Cortex of kidney (tissue), 1 donor: ENCODE data around the gene TSC1.

Experiments
- DNase-seq: peaks from one replicate; lab custom pipeline; 2025; lab: John Stamatoyannopoulos, UW

The TSC1 gene

DNA sequence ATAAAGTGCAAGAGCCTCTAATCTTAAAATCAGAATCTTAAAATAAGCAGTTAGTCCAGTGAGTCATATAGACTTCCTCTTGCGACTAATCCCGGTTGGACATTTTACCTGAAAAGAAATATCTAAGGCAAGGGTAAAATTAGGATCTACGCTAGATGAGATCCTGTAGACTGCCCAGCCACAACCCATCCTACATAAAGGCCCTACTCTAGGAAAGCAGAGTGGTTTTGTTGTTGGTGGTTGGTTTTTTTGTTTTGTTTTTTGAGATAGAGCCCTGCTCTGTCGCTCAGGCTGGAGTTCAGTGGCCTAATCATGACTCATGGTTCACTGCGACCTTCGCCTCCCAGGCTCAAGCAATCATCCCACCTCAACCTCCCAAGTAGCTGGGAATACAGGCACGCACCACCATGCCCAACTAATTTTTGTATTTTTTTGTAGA is 6.9 kb downstream of the TSC1 start:
- no peak for DNase-seq

DNA sequence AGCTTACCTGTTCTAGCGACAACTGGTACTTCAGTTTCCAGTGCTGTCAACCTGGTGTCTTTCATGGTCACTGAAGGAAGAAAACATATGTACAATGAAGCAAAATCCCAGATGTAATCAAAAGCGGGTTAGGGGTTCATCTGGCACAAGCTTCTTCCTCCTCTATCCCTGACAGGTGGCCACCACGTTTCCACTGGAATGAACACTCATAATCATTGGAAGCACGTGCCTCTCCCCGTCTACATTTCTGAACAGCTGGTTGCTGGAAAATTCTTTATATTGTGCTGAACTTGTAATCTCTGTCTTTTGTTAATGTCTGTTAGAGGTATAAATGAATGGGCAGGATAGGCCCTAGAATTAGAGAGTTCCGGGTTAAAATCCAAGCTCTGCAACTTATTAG is 9.4 kb downstream of the TSC1 start:
- no peak for DNase-seq

DNA sequence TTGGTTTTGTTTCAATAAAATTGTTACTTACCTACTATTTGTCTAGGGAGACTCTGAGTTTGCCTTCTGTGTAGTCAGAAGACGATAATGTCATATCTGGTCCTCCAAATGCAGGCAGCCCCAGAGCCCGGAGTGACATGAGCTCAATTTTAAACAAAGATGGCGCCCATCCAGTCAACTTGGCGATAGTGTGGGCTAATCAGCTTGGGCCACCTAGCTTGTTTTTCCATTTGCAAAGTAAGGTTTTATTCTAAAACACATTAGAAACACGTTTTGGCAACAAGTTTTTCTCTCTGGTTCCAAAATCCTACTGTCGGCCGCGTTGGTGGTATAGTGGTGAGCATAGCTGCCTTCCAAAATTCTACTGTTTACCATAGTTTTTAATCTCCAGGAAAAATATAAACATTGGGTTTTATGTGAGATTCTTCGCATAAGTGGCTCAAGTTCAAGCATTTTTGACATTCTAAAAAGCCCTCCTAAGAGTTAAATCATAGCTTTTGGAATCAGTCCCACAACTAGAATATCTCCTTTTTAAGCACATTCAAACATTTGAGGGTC is 13.2 kb downstream of the TSC1 start:
- no peak for DNase-seq

DNA sequence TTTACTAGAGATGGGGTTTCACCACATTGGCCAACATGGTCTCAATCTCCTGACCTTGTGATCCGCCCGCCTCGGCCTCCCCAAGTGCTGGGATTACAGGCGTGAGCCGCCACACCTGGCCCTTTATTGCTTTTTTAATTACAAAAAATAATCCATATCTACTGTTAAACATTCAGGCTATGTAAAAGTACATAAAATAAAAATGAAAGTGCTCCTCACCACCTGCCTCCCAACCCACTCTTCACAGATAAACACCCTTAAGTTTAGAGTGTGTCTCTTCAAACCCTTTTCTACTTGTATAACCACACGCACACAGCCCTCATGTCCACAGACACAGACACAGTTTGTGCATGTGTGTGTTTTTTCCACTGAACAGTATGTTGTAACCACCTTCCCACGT is 16.7 kb downstream of the TSC1 start:
- no peak for DNase-seq

DNA sequence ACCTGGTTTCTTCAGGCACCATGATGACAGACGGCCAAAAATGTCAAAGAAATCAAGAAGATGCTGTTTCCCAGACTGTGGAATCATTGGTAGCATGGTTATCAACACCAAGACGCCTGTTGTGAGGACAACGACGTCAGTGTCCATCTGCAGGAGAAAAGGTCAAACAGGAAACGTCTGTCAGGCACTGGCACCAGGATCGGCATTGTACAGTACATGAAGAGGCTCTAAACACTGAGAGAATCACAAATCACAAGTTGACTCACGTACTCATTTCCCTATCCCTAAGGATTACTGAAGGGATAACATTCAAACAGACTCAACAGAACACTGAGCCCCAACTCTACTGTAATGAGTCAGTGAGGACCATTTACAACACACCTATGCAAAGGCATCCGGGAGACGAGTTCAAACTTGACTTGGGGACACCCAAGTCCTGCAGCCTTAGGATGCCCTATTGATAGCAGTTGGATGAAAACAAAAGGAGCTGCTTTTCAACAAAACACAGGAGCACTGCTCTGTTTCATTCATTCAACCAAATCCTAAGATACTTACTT is 21.0 kb downstream of the TSC1 start:
- no peak for DNase-seq

DNA sequence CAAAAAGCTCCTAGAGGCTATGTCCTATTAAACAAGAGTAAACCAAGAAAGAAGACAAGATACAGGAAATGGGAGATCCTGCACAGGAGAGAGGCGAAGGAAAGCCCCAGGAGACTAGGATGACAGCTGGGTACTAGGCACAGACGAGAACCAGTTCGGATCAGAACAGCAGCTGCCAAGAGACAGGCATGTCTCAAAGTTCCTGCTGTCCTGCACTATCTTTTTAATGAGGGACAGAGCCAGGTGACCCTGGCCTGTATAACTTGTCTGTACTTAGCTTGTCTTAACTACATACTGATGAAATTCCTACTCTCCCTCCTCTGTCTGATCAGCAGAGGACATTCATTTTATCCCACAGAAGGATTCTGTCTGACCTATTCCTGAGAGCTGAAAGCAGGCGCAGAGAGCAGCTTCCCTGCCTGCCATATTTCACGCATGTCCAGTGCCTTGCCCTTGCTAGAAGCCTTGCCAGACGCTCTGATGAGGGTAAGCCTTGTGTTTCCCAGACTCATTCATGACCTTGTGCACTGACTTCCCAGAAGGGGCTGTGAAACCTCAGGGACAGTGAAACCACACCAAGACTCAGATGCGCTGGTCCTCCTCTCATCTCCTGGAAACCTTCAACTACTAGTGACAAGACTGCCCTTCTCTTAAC is 24.7 kb downstream of the TSC1 start:
- no peak for DNase-seq

DNA sequence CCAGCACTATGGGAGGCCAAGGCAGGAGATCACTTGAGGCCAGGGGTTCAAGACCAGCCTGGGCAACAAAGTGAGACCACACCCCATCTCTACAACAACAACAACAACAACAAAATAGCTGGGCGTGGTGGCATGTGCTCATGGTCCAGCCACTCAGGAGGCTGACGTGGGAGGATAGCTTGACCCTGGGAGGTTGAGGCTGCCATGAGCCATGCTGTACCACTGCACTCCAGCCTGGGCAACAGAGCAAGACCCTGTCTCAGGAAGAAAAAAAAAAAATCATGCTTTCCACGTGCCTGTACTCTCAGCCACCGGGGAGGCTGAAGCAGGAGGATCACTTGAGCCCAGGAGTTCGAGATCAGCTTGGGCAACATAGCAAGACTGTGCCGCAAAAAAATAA is 29.5 kb downstream of the TSC1 start:
- DNase-seq: no peak

DNA sequence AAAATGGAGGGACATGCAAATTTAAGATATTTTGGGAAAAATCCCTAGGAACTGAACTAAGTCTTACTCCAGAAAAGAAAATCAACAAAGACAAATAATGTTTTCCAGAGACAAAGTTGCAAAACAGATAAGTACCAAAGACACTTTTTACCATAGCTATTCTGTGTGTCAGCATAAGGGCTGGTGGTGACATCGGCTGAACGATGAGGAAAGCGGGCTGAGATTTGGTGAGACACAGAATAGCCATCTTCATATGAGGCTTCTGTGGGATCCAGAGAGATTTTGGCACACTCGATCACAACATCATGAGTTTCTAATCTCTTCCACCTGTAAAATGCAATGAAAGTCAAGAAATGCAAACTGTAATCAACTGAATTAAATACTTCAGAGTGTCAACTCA is 32.3 kb downstream of the TSC1 start:
- DNase-seq: no peak

DNA sequence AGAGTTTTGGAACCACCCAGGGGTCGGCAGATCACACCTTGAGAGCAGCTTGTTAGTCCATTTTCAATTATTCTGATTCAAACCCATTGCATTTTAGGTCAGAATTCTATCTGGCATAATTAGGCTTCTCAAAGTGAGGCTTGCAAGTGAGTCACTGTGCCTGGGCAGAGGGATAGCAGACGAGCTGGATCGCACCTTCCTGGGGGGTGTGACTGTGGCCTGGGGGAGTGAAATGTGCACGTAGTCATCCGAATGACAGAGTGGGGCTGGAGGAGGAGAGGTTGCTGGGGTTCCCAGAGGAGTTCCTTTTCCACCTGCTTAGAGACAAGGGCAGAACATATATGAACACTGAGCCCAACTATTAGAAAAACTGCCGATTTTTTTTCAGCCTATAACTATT is 34.0 kb downstream of the TSC1 start:
- DNase-seq: no peak

DNA sequence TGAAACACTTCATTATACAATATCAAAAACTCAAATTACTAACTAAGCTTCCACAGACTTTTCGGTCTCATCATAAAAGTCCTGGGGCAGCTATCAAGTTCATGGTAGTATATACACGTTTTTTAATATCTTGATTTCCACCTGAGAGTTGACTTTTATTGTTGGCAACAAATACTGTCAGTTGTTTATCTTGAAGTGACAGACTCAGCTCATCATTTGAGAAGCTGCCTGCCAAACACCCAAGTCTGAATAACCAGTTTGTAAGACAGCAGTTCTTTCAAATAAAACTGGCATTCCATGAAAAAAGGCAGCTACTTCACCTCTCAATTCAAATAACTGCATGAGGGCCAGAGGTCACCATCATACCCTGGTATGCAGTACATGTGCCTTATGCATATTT is 35.1 kb downstream of the TSC1 start:
- DNase-seq: no peak

DNA sequence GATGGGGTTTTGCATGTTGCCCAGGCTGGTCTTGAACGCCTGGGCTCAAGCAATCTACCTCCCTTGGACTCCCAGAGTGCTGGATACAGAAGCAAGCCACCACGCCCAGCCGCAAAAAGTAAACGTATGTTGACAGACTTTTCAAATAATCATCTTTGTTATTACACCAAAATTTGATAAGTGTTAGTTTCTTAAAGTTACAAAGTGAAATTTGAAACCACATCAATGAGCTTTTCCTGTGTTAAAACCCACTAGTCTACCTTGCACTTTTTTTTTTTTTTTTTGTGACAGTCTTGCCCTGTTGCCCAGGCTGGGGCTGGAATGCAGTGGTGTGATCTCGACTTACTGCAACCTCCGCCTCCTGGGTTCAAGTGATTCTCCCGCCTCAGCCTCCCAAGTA is 35.8 kb downstream of the TSC1 start:
- no peak for DNase-seq

DNA sequence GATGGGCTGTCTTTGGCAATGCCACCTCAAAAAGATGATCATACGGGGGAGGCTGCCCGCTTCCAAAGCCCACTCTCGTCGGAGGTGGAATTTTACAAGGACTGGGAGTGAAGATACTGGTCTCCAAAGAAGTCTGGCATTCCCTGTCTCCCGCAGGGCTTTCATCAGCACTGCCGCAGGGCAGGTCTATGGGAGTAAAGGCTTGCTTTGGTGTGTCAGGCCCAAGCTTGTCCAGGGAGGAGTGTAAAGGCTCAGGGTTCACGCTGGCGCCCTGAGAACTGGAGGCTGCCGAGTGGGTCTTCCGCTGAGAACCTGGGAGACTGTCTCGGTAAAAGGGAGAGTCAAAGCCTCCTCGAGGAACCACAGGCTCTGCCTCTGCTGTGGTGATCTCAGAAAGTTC is 38.7 kb downstream of the TSC1 start:
- no peak for DNase-seq

DNA sequence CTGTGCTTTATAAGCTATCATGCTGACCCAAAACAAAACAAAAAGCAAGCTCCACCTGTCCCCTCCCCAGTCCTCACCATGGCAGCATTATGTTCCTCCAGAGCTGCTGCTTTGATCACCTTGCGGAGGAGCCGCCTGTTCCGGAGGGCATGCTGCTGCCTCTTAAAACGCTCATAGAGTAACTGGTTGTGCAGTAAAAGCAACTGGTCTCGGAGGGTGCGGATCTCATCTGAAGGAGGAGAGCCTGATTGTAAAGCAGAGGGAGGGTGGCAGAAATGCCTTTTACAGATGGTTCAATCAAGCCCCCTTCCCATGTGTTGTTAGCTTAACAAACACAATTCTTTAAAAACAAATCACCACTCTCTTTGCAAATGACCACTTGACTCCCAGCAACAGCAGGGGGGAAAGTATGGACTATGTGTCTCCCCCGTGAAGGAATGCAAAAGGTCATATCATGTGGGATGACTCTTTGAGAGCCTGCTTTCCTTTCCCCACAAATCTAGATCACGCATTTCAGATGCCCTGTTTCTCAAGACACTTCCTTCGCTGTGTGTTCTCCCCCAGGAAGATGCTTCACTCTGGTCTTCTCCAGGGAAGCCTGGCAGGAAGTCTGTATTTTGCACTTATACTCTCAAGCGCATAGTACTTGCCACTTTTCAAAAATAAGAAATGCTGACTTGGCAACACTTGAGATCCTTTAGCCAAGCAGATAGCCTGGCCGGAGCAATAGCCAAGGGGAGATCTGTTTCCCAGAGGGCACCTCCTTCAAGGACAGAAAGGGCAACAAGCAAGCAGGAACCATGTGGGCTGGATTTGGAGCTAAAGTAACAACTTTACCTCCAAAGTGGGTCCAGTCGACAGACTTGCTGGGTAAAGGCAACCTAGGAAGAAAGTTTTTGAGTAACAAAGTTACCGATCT is 40.6 kb downstream of the TSC1 start:
- no peak for DNase-seq

DNA sequence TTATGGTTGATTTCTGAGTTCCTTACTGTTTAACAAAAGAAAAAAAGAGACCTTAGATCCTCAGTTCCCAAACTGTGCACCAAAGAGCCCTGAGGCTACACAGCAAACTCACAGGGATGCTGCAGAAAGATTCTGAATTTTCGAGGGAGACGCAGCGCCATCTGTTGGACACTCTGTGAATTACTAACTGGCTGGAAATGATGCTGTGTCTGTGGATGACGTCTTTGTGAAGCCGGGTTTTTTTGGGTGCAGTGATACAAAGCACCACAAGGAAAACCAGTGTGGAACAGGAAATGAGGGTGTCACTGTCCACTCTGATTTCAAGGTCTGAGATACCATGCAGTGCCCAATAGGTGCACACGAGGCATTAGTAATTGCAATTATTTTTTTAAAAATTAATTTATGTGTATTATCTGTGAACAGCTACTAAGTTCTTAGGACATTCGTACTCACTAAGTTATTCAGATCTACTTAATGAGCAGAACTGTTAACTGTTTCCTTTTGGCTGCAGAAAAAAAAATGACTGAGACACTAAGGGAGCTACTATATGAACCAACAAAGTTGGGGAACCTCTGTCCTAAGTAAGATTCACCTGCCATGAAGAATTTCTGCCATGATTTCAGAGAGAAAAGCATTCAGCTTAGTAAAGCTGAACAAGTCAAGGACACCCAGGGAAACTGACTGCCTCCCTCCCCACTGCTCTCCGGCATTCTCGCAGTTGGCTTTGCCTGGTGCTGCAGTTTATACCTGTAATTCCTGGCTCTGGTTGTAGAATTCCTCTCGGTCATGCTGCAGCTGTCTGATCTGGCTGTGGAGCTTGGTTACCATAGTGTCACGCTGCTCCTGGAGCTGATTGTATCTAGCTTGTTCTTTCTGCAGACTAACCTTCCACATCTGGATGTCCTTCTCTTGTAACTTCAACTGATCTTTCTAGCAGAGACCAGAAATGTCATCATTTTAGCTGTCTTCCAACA is 42.3 kb downstream of the TSC1 start:
- no peak for DNase-seq

DNA sequence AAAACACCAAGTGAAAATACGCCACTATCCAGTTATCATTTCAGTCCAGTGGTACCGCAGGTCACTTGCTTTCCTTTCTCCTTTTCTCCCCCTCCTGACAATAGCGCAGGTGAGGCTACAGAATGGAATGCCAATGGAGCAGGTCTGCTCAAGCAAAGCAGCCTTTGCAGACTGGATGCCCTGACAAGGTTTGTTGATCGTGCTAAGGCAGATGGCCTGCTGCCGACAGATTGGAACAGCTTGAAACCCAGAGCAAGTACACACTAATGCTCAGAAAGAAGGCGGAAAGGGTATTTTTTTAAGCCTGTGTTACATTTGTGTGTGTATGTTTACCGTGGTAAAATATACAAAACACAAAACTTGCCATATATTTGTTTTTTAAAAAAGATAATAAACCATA is 46.4 kb downstream of the TSC1 start:
- DNase-seq: no peak

DNA sequence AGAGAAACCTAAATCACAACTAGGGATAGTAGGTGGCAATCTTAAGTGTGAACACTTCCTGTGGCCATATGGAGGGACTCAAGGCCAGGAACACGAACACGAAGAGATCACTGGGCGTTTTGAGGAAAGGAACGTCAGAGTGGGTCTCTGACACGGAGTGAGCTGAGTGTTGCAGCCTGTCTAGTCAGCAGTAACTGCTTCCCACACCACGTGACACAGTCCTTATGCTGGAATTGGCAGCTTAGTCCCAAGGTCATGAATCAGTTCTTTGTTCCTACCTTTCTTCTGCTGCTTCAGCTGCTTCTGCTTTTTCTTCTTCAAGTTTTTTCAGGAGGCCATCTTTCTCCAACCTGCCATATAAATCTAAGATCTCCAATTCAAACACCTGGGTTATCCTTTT is 47.5 kb downstream of the TSC1 start:
- no peak for DNase-seq

DNA sequence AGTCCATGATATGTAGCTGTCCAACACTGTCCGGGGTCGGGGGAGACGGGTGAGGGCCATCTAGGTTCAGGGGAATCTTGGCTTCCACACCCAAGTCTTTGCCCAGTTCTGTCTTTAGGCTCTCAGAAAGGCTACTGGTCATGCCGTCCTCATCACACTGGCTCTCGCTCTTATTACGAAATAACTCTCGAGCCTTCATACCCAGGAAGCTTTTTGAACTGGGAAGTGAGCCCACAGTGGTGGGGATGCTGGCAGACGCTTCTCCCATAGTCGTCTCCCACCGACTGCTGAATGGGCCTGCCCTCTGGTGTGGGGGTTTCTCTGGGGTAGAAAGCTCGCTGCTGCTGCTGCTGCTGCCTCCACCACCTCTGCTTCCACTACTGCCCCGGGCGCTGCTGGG is 48.2 kb downstream of the TSC1 start:
- no peak for DNase-seq

DNA sequence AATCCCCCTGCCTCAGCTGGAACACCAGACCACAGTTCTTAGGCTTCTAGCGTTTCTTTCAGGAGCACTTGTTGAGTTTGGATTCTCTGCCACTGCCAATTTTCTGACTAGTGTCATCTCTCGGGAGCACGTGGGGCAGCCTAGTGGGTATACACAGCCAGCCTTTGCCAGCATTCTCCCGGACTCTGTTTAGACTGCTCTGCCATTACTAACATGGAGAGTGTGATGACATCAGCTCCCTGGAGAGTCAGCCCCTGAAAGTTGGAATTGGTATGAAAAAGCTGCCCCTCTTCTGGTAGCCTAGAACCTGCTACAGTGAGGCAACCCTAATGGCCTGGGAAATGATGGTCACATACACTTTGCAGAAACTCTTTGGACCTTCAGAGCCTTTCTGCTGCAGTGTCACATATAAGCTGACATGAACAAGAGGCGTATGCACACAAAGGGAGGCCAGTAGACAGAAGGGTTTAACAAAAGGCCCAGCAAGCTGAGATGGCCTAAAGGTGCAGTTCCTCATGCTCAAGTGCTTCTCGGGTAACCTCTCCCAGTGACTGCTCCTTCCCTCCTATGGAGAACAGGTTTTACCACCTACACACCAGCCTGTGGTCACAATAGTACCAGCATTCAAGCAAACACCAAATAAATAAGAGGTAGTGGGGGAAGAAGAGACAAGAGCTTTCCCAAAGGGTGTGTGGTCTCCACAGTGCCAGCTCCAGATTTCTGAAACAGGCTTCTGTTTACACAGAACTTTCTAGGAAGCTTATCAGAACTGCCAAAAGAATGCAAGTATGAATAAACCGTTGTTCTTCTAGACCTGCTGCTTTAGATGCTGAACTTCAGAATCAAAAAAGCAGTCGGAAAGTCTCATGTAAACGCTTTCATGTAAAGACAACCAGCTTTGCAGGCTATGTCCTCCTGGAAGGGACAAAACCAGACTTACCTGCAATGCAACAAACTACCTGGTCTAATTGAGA is 49.3 kb downstream of the TSC1 start:
- no peak for DNase-seq

DNA sequence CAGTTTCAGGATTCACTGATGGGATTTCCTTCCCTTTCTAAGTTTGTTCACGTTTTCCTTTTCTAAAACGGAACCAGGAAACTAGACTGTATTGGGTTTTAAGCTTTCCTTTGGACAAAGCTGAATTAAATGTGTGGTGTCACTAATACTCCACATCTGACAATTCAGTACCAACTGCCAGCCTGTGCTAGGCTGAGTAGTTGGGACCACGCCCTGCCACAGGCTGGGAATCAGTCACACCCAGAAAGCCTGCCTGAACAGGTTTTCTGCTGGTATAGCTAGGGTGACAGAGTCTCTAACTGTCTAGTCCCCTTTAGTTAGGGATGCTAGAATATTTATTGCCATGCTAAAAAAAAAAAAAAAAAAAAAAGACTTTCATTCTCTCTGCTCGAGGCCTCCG is 50.1 kb downstream of the TSC1 start:
- no peak for DNase-seq

DNA sequence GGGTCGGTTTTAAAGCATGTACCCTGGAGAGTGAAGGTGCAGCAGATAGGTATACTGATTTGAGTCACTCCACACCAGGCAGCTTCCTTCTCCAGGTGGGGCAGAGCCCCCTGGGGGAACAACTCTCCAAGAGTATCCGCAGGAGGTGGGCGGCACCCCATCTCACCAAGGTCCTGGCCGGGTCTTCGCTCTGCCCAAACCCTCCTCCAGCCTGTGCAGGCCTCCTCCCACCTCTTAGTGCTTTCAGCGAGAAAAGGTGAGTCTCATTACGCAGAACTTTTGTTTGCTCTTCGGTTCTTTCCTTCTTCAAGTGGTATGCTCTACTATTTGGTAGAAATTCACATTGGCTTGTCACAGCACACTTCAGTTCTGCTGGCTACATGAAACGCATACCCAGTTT is 52.0 kb downstream of the TSC1 start:
- DNase-seq: no peak

DNA sequence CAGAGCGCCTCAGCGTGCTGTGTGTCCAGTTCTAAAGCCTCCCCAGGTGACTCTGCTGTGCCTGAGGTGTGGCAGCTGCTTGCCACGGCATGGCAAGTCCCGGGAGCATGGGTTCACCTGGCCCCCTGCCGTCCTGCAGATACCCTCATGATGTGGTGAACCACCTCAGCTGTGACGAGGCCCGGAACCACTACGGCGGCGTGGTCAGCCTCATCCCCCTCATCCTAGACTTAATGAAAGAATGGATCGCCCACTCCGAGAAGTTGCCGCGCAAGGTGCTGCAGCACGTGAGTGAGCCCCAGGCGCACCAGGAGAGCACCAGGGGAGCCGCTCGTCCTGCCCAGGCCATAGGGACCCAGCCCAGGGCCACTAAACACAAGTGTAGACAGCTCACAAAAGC is 56.3 kb downstream of the TSC1 start:
- DNase-seq: no peak
